Left ventricle myocardium inferior (tissue), 1 donor: ENCODE results near the gene INPP5K. TPM values are rescaled to one million over a fixed set of nuclear protein-coding genes. Genes with fewer than 3 reads are reported as not detected.
A peak's percentile ranks its signal among the peaks of the same experiment; 100 is the strongest.

Source experiments
- DNase-seq: peaks from one replicate; pipeline ENCODE4 v3.0.0-alpha.2; 2020
- H3K27ac ChIP-seq: fragments of 200-600 bp; replicated peaks from 2 replicates; pipeline ENCODE4 v1.8.0; 2021
- H3K27me3 ChIP-seq: fragments of 200-600 bp; 2 replicates; pipeline ENCODE4 v1.8.0; 2021; ENCODE audit warnings: low read depth
- H3K36me3 ChIP-seq: fragments of 200-600 bp; 2 replicates; pipeline ENCODE4 v1.8.0; 2021
- H3K4me1 ChIP-seq: fragments of 200-600 bp; 2 replicates; pipeline ENCODE4 v1.8.0; 2021
- H3K4me3 ChIP-seq: fragments of 200-600 bp; 2 replicates; pipeline ENCODE4 v1.8.0; 2021; ENCODE audit warnings: mild to moderate bottlenecking, moderate library complexity
- H3K9me3 ChIP-seq: fragments of 200-600 bp; replicated peaks from 2 replicates; pipeline ENCODE4 v1.8.0; 2021
- CTCF ChIP-seq: fragments of 200-600 bp; IDR thresholded peaks from 2 replicates; pipeline ENCODE4 v1.8.0; 2021; ENCODE audit warnings: antibody characterized with exemption, mild to moderate bottlenecking, borderline replicate concordance
- intact Hi-C: fragments of 100-400 bp; cut with micrococcal nuclease; formaldehyde crosslinking; loops from one replicate; pipeline ENCODE4 v1.11.0; 2022
- total RNA-seq: library from RNA; stranded (reverse); fragmentation: NEBNext Ultra II Directional; extraction: Animal tissue kit (Norgen Biotek cat#: 25700); gene quantifications from one replicate; pipeline ENCODE4 v1.2.1, GENCODE V29; 2021
- donor health status: DM: no; HTN: yes; CAD: no; lungs with severe emphysema.

INPP5K gene
- total RNA-seq, 1 donor from 2014 or later: 35.2 TPM

- peak overlapping the region; percentile 98 for H3K27ac ChIP-seq
- no peaks in the 10 kb centered on the region for H3K27me3 ChIP-seq
- no peaks in the 10 kb centered on the region for H3K9me3 ChIP-seq
- no peak for TF ChIP-seq CTCF
- peaks cover 46% of the 10 kb centered on the region for H3K36me3 ChIP-seq
- peaks cover 65% of the 10 kb centered on the region for H3K4me1 ChIP-seq
- no peak overlapping the region for H3K4me3 ChIP-seq
- no peak for DNase-seq
- intact Hi-C loops: no loop called here
Observed at GRCh38 chr17:1497831-1498230, 18.6 kb downstream of the INPP5K start.

- intact Hi-C loops: no loop called here
- Histone ChIP-seq H3K4me3 (no peak overlapping the region), H3K4me1 (peaks cover 75% of the 10 kb centered on the region), H3K27ac (peak overlapping the region; percentile 98), H3K36me3 (peaks cover 41% of the 10 kb centered on the region), H3K27me3 (no peaks in the 10 kb centered on the region), H3K9me3 (no peaks in the 10 kb centered on the region)
- DNase-seq: no peak
- no peak for TF ChIP-seq CTCF
Observed at GRCh38 chr17:1496869-1497268, 19.5 kb downstream of the INPP5K start.

GRCh38 chr17:1495265-1495989, 21.0 kb downstream of the INPP5K start:
- Histone ChIP-seq H3K27me3 (no peaks in the 10 kb centered on the region), H3K27ac (peak overlapping the region; percentile 98), H3K4me3 (peak overlapping the region; percentile 28), H3K9me3 (no peaks in the 10 kb centered on the region), H3K36me3 (peaks cover 35% of the 10 kb centered on the region), H3K4me1 (peaks cover 86% of the 10 kb centered on the region)
- peak; percentile 70 for DNase-seq
- intact Hi-C loops: no loop called here
- no peak for TF ChIP-seq CTCF

- H3K36me3 ChIP-seq: peaks cover 35% of the 10 kb centered on the region
- intact Hi-C loops: no loop called here
- no peaks in the 10 kb centered on the region for H3K27me3 ChIP-seq
- H3K4me1 ChIP-seq: peaks cover 92% of the 10 kb centered on the region
- DNase-seq: no peak
- H3K27ac ChIP-seq: peak overlapping the region; percentile 98
- peak overlapping the region; percentile 28 for H3K4me3 ChIP-seq
- TF ChIP-seq CTCF: no peak
- H3K9me3 ChIP-seq: no peaks in the 10 kb centered on the region
Observed at GRCh38 chr17:1494736-1495253, 21.6 kb downstream of the INPP5K start.

GRCh38 chr17:1494203-1494602, 22.2 kb downstream of the INPP5K start:
- Histone ChIP-seq H3K4me3 (peak overlapping the region; percentile 28), H3K27ac (peak overlapping the region; percentile 98), H3K4me1 (peaks cover 95% of the 10 kb centered on the region), H3K27me3 (no peaks in the 10 kb centered on the region), H3K9me3 (no peaks in the 10 kb centered on the region), H3K36me3 (peaks cover 35% of the 10 kb centered on the region)
- intact Hi-C loops: no loop called here
- no peak for DNase-seq
- no peak for TF ChIP-seq CTCF
